Measurements from ENCODE around the gene HSPB3. TPM values are rescaled to one million over a fixed set of nuclear protein-coding genes. Genes with fewer than 3 reads are reported as not detected.

The HSPB3 gene
- polyA plus RNA-seq (2011; rRNA removed) (0.62 and 0.67 TPM in 2 replicates), polyA minus RNA-seq (2011; rRNA and poly(A)+ RNA removed) (0.32 TPM in 1 of 2 replicates, not detected in the other)

DNA sequence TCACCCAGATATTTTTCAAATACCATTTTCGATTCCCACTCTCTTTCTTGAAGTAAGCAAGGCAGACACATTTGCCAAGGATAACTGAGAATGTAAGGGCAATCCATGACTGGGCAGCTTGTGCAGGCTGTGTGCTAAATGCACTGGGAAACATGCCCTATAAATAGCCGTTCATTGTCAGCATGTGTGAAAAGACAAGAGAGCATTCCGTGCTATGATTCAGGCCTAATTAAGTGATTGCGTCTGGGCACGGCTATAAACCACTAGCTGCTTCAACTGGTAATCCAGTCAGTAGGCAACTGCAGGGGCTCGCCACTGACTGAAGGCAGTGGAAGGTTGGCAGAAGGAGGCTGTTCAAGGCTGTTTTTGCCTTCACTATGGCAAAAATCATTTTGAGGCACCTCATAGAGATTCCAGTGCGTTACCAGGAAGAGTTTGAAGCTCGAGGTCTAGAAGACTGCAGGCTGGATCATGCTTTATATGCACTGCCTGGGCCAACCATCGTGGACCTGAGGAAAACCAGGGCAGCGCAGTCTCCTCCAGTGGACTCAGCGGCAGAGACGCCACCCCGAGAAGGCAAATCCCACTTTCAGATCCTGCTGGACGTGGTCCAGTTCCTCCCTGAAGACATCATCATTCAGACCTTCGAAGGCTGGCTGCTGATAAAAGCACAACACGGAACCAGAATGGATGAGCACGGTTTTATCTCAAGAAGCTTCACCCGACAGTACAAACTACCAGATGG lies at the start of gene HSPB3:
HSPB3 (plus strand) TSS at position 287 of the 745 bp plus-strand sequence; CDS start at position 378, 91 bp downstream.
- no peak for DNase-seq (ENCODE audit: low read depth, low spot score)
- POLR2A ChIA-PET: interaction anchor here (1.3 kb wide), 1 partner anchor 10 kb away, joined by 3 read pairs; no protein-coding TSS in a partner anchor
- H3K9me3 ChIP-seq (ENCODE audit: control insufficient read depth, insufficient read depth, low read length): 0 out of 2 replicates have a peak, but pooled peaks cover 2% of the 10 kb centered on the region
- no peak within 1 kb of the TSS for H3K4me3 ChIP-seq (ENCODE audit: low read depth, low read length)
- no peak within 1 kb of the TSS for H3K27ac ChIP-seq (ENCODE audit: low read depth, low read length)
- no peaks in the 10 kb centered on the region for H3K27me3 ChIP-seq (ENCODE audit: control insufficient read depth, insufficient read depth, low read length)
- TF ChIP-seq CTCF (IDR thresholded peaks at IDR 0.05; ENCODE audit: low read depth, low read length): no peak
- CTCF ChIA-PET: interaction anchor here (1.3 to 2.7 kb wide), 5 partner anchors 12 to 212 kb away, joined by 3 to 27 read pairs (median 16); no protein-coding TSS in a partner anchor

GRCh38 chr5:54411176-54411575 lies 44.3 kb upstream of the HSPB3 start:
- no peak for TF ChIP-seq CTCF (IDR thresholded peaks at IDR 0.05; ENCODE audit: low read depth, low read length)
- Histone ChIP-seq H3K27me3 (ENCODE audit: control insufficient read depth, insufficient read depth, low read length) (peaks cover 17% of the 10 kb centered on the region), H3K9me3 (ENCODE audit: control insufficient read depth, insufficient read depth, low read length) (no peaks in the 10 kb centered on the region), H3K4me3 (ENCODE audit: low read depth, low read length) (no peak overlapping the region), H3K27ac (ENCODE audit: low read depth, low read length) (no peak overlapping the region)
- DNase-seq (ENCODE audit: low read depth, low spot score): no peak
- POLR2A ChIA-PET: interaction anchor here (2.9 kb wide), 1 partner anchor 101 kb away, joined by 9 read pairs; the partner anchor contains the start of gene ARL15
- CTCF ChIA-PET: interaction anchor here (0.9 to 2.4 kb wide), 6 partner anchors 8 to 167 kb away, joined by 3 to 15 read pairs (median 4); no protein-coding TSS in a partner anchor

DNA sequence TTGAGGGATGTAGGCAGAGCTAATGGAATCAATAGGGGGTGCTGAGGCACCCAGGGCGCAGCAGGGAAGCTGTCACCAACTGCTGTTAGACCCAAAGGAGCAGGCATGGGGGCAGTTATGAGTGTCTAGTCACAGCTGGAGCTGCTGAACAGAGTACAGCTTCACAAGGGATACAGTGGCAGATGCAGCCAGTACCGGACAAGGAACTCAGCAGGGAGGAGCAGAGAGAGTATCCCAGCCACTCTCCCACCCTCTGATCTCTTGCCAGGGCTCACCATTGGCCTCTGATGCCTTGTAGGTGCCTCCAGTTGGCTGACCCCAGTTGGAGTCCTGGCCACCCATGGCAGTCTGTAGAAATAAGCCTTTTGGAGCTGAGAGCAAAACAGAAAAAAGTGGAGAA lies 42.6 kb upstream of the HSPB3 start:
- Histone ChIP-seq H3K27ac (ENCODE audit: low read depth, low read length) (no peak overlapping the region), H3K4me3 (ENCODE audit: low read depth, low read length) (no peak overlapping the region), H3K9me3 (ENCODE audit: control insufficient read depth, insufficient read depth, low read length) (no peaks in the 10 kb centered on the region), H3K27me3 (ENCODE audit: control insufficient read depth, insufficient read depth, low read length) (peaks cover 14% of the 10 kb centered on the region)
- POLR2A ChIA-PET: interaction anchor here (2.9 kb wide), 1 partner anchor 103 kb away, joined by 9 read pairs; the partner anchor contains the start of gene ARL15
- TF ChIP-seq CTCF (IDR thresholded peaks at IDR 0.05; ENCODE audit: low read depth, low read length): no peak
- CTCF ChIA-PET: interaction anchor here (2.4 kb wide), 1 partner anchor 169 kb away, joined by 15 read pairs; no protein-coding TSS in a partner anchor
- DNase-seq (ENCODE audit: low read depth, low spot score): no peak

- no peak for DNase-seq (ENCODE audit: low read depth, low spot score)
- H3K9me3 ChIP-seq (ENCODE audit: control insufficient read depth, insufficient read depth, low read length): no peaks in the 10 kb centered on the region
- POLR2A ChIA-PET: no interaction called here
- peaks cover 15% of the 10 kb centered on the region for H3K27me3 ChIP-seq (ENCODE audit: control insufficient read depth, insufficient read depth, low read length)
- no peak overlapping the region for H3K4me3 ChIP-seq (ENCODE audit: low read depth, low read length)
- TF ChIP-seq CTCF (IDR thresholded peaks at IDR 0.05; ENCODE audit: low read depth, low read length): no peak
- no peak overlapping the region for H3K27ac ChIP-seq (ENCODE audit: low read depth, low read length)
- CTCF ChIA-PET: interaction anchor here (0.5 kb wide), 1 partner anchor 171 kb away, joined by 3 read pairs; no protein-coding TSS in a partner anchor
These were observed 40.4 kb upstream of the HSPB3 start for GRCh38 chr5:54415147-54415546.
